SK-N-SH (cell line): Measurements from ENCODE around the gene TDRD9. TPM values are rescaled to one million over a fixed set of nuclear protein-coding genes. Genes with fewer than 3 reads are reported as not detected.

Source experiments
- CTCF ChIA-PET: fragments of 300-600, 350-600 bp; formaldehyde crosslinking; extraction: SDS; loops from one replicate; lab custom pipeline; 2021; lab: Yijun Ruan, JAX
- POLR2A ChIA-PET: fragments of 350-600 bp; sonication (Branson Sonifier 250); formaldehyde crosslinking; extraction: SDS; loops from one replicate; lab custom pipeline; 2020; ENCODE audit warnings: antibody characterized with exemption, inconsistent platforms; lab: Yijun Ruan, JAX
- DNase-seq: peaks from one replicate; pipeline ENCODE4 v3.0.0; 2012
- H2AFZ ChIP-seq: fragments of 200-600 bp; sonication (generic); 2 replicates; pipeline ENCODE4 v1.8.1; 2016; ENCODE audit warnings: antibody characterized with exemption, mild to moderate bottlenecking, low read depth
- H3F3A ChIP-seq: fragments of 200-600 bp; sonication (generic); replicated peaks from 2 replicates; pipeline ENCODE3; 2016; ENCODE audit warnings: antibody characterized with exemption, mild to moderate bottlenecking; ENCODE audit not compliant: insufficient read depth
- H3K27ac ChIP-seq, 2 experiments: fragments of 200-500 bp in 1 of 2; fragments of 200-600 bp in 1 of 2; sonication (Bioruptor generic) in 1 of 2; sonication (generic), shearing (Covaris generic) in 1 of 2; 2 replicates each; pipeline versions ENCODE4 v1.5.1 to v1.6.1; 2014 to 2016; ENCODE audit warnings: low read depth in 2 of 2, inconsistent platforms in 1 of 2, low read length in 1 of 2, mild to moderate bottlenecking in 1 of 2, mixed read lengths in 1 of 2
- H3K27me3 ChIP-seq: fragments of 200-600 bp; sonication (generic), shearing (Covaris generic); 2 replicates; pipeline ENCODE4 v1.6.1; 2016; ENCODE audit warnings: mixed run types; ENCODE audit not compliant: insufficient read depth
- H3K36me3 ChIP-seq, 2 experiments: fragments of 200-500 bp in 1 of 2; fragments of 200-600 bp in 1 of 2; sonication (Bioruptor generic) in 1 of 2; sonication (generic) in 1 of 2; replicated peaks in 1 of 2; 2 replicates each; pipeline versions ENCODE3 to v1.5.1; 2014 to 2016; ENCODE audit warnings: low read length in 1 of 2, mild to moderate bottlenecking in 1 of 2; ENCODE audit not compliant: insufficient read depth in 2 of 2, control insufficient read depth in 1 of 2
- H3K4me1 ChIP-seq, 2 experiments: fragments of 200-500 bp in 1 of 2; fragments of 200-600 bp in 1 of 2; sonication (Bioruptor generic) in 1 of 2; sonication (generic), shearing (Covaris generic) in 1 of 2; 2 replicates each; pipeline versions ENCODE4 v1.5.1 to v1.6.1; 2014 to 2016; ENCODE audit warnings: low read depth in 1 of 2, low read length in 1 of 2, mixed run types in 1 of 2; ENCODE audit not compliant: insufficient read depth in 2 of 2, control insufficient read depth in 1 of 2
- H3K4me2 ChIP-seq: fragments of 200-600 bp; sonication (generic), shearing (Covaris generic); 2 replicates; pipeline ENCODE4 v1.6.1; 2017; ENCODE audit warnings: mixed run types
- H3K4me3 ChIP-seq, 2 experiments: fragments of 200-500 bp in 1 of 2; fragments of 200-600 bp in 1 of 2; sonication (Bioruptor generic) in 1 of 2; sonication (generic), shearing (Covaris generic) in 1 of 2; 2 replicates each; pipeline versions ENCODE4 v1.5.1 to v1.8.1; 2014 to 2016; ENCODE audit warnings: low read depth in 2 of 2, inconsistent platforms in 1 of 2, low read length in 1 of 2, mild to moderate bottlenecking in 1 of 2, mixed read lengths in 1 of 2, moderate library complexity in 1 of 2
- H3K79me2 ChIP-seq: fragments of 200-600 bp; sonication (generic); 2 replicates; pipeline ENCODE4 v1.8.1; 2017; ENCODE audit warnings: mild to moderate bottlenecking; ENCODE audit not compliant: insufficient read depth
- H3K9ac ChIP-seq: fragments of 200-600 bp; sonication (generic); 2 replicates; pipeline ENCODE4 v1.6.1; 2017; ENCODE audit warnings: mixed run types
- H3K9me2 ChIP-seq: fragments of 200-600 bp; sonication (generic); 2 replicates; pipeline ENCODE4 v1.6.1; 2017; ENCODE audit warnings: mixed run types
- H3K9me3 ChIP-seq: fragments of 200-600 bp; sonication (generic); 2 replicates; pipeline ENCODE4 v1.6.1; 2017; ENCODE audit warnings: mixed run types, mild to moderate bottlenecking, moderate library complexity
- H4K20me1 ChIP-seq: fragments of 200-600 bp; sonication (generic); 2 replicates; pipeline ENCODE4 v1.6.1; 2017; ENCODE audit warnings: mild to moderate bottlenecking, mixed run types; ENCODE audit not compliant: insufficient read depth
- EP300 ChIP-seq, 2 experiments: IDR thresholded peaks; 2 replicates each; pipeline versions ENCODE4 v1.4.0 to v1.6.1; 2012; ENCODE audit warnings: borderline replicate concordance in 1 of 2, low read depth in 1 of 2, low read length in 1 of 2
- FOXM1 ChIP-seq: IDR thresholded peaks from 2 replicates; pipeline ENCODE4 v1.4.0; 2012; ENCODE audit warnings: low read depth, mild to moderate bottlenecking
- GABPA ChIP-seq: IDR thresholded peaks from 2 replicates; pipeline ENCODE4 v1.4.0; 2012; ENCODE audit warnings: low read depth, mild to moderate bottlenecking
- JUND ChIP-seq: IDR thresholded peaks from 2 replicates; pipeline ENCODE4 v1.4.0; 2012
- NRF1 ChIP-seq: IDR thresholded peaks from 2 replicates; pipeline ENCODE4 v1.6.1; 2012; ENCODE audit warnings: low read depth, mild to moderate bottlenecking, low read length
- RAD21 ChIP-seq: IDR thresholded peaks from 2 replicates; pipeline ENCODE4 v1.6.1; 2012; ENCODE audit warnings: mild to moderate bottlenecking, low read length
- RCOR1 ChIP-seq: fragments of 150-350 bp; IDR thresholded peaks from 2 replicates; pipeline ENCODE4 v1.6.1; 2017; ENCODE audit warnings: antibody characterized with exemption, low read length
- RFX5 ChIP-seq: IDR thresholded peaks from 2 replicates; pipeline ENCODE4 v1.6.1; 2012; ENCODE audit warnings: mild to moderate bottlenecking, improper control_type of control experiment, low read length
- RXRA ChIP-seq: IDR thresholded peaks from 2 replicates; pipeline ENCODE4 v1.4.0; 2012; ENCODE audit warnings: low read depth, mild to moderate bottlenecking, borderline replicate concordance
- SMC3 ChIP-seq: IDR thresholded peaks from 2 replicates; pipeline ENCODE4 v1.6.1; 2012; ENCODE audit warnings: low read depth, low read length, improper control_type of control experiment
- TCF12 ChIP-seq: IDR thresholded peaks from 2 replicates; pipeline ENCODE4 v1.4.0; 2012
- YY1 ChIP-seq: IDR thresholded peaks from 2 replicates; pipeline ENCODE4 v1.4.0; 2012; ENCODE audit warnings: low read depth, mild to moderate bottlenecking
- WGBS: methylation state at CpG from one replicate; pipeline ENCODE4 v1.1.6; 2017; ENCODE audit warnings: low lambda C conversion rate; 5-methylcytosine and 5-hydroxymethylcytosine counted together
- polyA plus RNA-seq, 3 experiments: library from polyadenylated mRNA; depleted of rRNA; stranded (reverse); fragments of >200 nt; gene quantifications; 2 replicates each; pipeline ENCODE4 v1.2.3, GENCODE V29; 2012
- TF ChIP-seq, protein P1 (sequence below): IDR thresholded peaks from 2 replicates; pipeline ENCODE4 v1.4.0; 2012; ENCODE audit warnings: low read depth, borderline replicate concordance
- TF ChIP-seq, protein P2 (sequence below): IDR thresholded peaks from 2 replicates; pipeline ENCODE4; 2012
- TF ChIP-seq, protein P3 (sequence below): fragments of 150-350 bp; IDR thresholded peaks from 2 replicates; pipeline ENCODE4 v1.6.1; 2017; ENCODE audit warnings: antibody characterized with exemption, low read length, low read depth, borderline replicate concordance

The TDRD9 gene
- polyA plus RNA-seq, 1 of the 3 experiments (the other 2 are of a cell fraction) = not detected

DNA sequence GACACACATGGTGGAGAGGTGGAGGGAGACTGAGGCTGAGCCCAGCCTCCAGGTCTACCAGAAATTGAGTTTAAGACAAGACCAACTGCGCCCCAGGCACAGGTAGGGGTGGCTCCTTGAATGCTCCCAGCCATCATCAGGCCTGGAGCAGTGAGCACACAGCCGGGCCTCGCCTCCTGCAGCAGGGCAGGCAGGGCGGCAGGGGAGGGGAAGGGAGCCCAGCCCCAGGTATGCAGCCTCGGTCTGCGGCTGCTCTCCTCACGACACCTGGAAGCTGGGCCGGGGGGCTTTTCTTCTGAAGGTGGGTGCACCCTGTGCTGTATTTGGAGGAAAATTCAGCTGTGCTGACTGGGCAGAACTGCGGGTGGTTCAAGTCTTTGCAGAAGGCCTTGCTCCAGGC, 29.5 kb upstream of the TDRD9 start (continued):
- TF ChIP-seq RAD21 = no peak
- TF ChIP-seq, protein P1, sequence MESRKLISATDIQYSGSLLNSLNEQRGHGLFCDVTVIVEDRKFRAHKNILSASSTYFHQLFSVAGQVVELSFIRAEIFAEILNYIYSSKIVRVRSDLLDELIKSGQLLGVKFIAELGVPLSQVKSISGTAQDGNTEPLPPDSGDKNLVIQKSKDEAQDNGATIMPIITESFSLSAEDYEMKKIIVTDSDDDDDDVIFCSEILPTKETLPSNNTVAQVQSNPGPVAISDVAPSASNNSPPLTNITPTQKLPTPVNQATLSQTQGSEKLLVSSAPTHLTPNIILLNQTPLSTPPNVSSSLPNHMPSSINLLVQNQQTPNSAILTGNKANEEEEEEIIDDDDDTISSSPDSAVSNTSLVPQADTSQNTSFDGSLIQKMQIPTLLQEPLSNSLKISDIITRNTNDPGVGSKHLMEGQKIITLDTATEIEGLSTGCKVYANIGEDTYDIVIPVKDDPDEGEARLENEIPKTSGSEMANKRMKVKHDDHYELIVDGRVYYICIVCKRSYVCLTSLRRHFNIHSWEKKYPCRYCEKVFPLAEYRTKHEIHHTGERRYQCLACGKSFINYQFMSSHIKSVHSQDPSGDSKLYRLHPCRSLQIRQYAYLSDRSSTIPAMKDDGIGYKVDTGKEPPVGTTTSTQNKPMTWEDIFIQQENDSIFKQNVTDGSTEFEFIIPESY = no peak

DNA sequence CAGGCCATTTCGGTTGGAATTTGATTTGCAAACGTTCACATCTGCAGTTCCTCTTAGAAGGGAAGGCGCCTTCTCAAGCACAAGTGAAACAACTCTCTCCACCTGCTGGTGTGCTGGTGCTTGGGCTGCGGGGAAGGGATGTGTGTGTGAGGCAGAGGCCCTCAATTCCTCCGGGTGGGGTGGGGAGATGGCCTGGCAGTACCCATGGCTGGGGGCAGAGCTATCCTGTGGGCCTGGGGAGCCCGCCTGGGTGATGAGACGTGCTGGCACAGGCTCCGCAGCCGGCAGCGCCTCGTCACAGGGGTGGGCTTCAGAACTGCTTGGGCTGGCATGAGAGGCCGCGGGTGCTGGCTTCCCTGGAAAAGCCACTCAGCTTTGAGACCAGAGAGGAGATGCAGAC, 28.9 kb upstream of the TDRD9 start:
- H3K4me2 ChIP-seq = no peak overlapping the region
- TF ChIP-seq RXRA (no peak), GABPA (no peak), NRF1 (no peak), RCOR1 (no peak), SMC3 (no peak), RFX5 (no peak), JUND (no peak), EP300 (IDR thresholded peaks at IDR 0.05; ENCODE audit: borderline replicate concordance in 1 of 2, low read depth in 1 of 2, low read length in 1 of 2) (no peak), YY1 (no peak), RAD21 (no peak), TCF12 (no peak), FOXM1 (no peak)
- TF ChIP-seq, protein P2, sequence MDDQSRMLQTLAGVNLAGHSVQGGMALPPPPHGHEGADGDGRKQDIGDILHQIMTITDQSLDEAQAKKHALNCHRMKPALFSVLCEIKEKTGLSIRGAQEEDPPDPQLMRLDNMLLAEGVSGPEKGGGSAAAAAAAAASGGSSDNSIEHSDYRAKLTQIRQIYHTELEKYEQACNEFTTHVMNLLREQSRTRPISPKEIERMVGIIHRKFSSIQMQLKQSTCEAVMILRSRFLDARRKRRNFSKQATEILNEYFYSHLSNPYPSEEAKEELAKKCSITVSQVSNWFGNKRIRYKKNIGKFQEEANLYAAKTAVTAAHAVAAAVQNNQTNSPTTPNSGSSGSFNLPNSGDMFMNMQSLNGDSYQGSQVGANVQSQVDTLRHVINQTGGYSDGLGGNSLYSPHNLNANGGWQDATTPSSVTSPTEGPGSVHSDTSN = no peak
- TF ChIP-seq, protein P1 = no peak
- TF ChIP-seq, protein P3, sequence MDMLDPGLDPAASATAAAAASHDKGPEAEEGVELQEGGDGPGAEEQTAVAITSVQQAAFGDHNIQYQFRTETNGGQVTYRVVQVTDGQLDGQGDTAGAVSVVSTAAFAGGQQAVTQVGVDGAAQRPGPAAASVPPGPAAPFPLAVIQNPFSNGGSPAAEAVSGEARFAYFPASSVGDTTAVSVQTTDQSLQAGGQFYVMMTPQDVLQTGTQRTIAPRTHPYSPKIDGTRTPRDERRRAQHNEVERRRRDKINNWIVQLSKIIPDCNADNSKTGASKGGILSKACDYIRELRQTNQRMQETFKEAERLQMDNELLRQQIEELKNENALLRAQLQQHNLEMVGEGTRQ = no peak
- TF ChIP-seq, all 33 proteins: peak for 0
- no peaks in the 10 kb centered on the region for H3K79me2 ChIP-seq
- H3F3A ChIP-seq = peaks cover 3% of the 10 kb centered on the region
- H3K36me3 ChIP-seq = no peaks in the 10 kb centered on the region
- H2AFZ ChIP-seq = no peak overlapping the region
- peak; percentile 32 for DNase-seq
- H3K27ac ChIP-seq = no peak overlapping the region
- H3K9me2 ChIP-seq = no peaks in the 10 kb centered on the region
- no peak overlapping the region for H3K9ac ChIP-seq
- H4K20me1 ChIP-seq = no peaks in the 10 kb centered on the region
- no peaks in the 10 kb centered on the region for H3K27me3 ChIP-seq
- H3K4me1 ChIP-seq = peaks cover 0 to 5% of the 10 kb centered on the region in 2 experiments; a peak in 1 of 4 replicates
- H3K9me3 ChIP-seq = no peaks in the 10 kb centered on the region
- no peak overlapping the region for H3K4me3 ChIP-seq
- WGBS = 70% methylated on average over 6 of the region's 13 CpGs
- CTCF ChIA-PET = interaction anchor here (1.6 to 3.6 kb wide), 4 partner anchors 11 to 102 kb away, joined by 5 to 18 read pairs (median 10); no protein-coding TSS in a partner anchor
- POLR2A ChIA-PET = no interaction called here
